IMR-90 (cell line): Measurements from ENCODE around the gene TRIM22. TPM values are rescaled to one million over a fixed set of nuclear protein-coding genes. Genes with fewer than 3 reads are reported as not detected.

Experiments
- ATAC-seq: fragments of 200-7000 bp; cut with Tn5 transposase; 2 replicates; pipeline ENCODE4 v1.9.1; 2020; ENCODE audit warnings: low read depth, mild to moderate bottlenecking, moderate library complexity
- BruUV-seq: library from RNA; stranded (reverse); fragments of 400-500 nt; replicated peaks from 2 replicates; lab custom pipeline; 2021; lab: Mats Ljungman, UMichigan
- CTCF ChIA-PET: fragments of 300-600 bp; formaldehyde crosslinking; extraction: SDS; loops from one replicate; lab custom pipeline; 2021; ENCODE audit warnings: antibody characterized with exemption; lab: Yijun Ruan, JAX
- POLR2A ChIA-PET: fragments of 300-600 bp; sonication (Branson Sonifier 250); formaldehyde crosslinking; loops from one replicate; lab custom pipeline; 2022; ENCODE audit warnings: antibody characterized with exemption; ENCODE audit not compliant: unreplicated experiment; lab: Charles Lee
- DNase-seq: peaks from one replicate; pipeline ENCODE4 v3.0.0; 2013
- H2AFZ ChIP-seq: replicated peaks from 2 replicates; pipeline ENCODE3; 2013; ENCODE audit warnings: low read length, mild to moderate bottlenecking; ENCODE audit not compliant: poor library complexity
- H2AK5ac ChIP-seq: 2 replicates; pipeline ENCODE4 v1.6.1; 2013; ENCODE audit warnings: low read depth, low read length, inconsistent platforms
- H2AK9ac ChIP-seq: replicated peaks from 2 replicates; pipeline ENCODE3; 2013; ENCODE audit warnings: mild to moderate bottlenecking, low read depth, low read length, moderate library complexity; ENCODE audit not compliant: poor library complexity
- H2BK120ac ChIP-seq: 2 replicates; pipeline ENCODE4 v1.6.1; 2013; ENCODE audit warnings: low read depth, low read length, inconsistent platforms
- H2BK15ac ChIP-seq: 3 replicates; pipeline ENCODE4 v1.6.1; 2013; ENCODE audit warnings: low read depth, low read length, inconsistent platforms
- H2BK20ac ChIP-seq: 2 replicates; pipeline ENCODE4 v1.6.1; 2013; ENCODE audit warnings: low read depth, mild to moderate bottlenecking, inconsistent platforms, low read length, moderate library complexity
- H2BK5ac ChIP-seq: 2 replicates; pipeline ENCODE4 v1.6.1; 2013; ENCODE audit warnings: mild to moderate bottlenecking, low read depth, low read length, inconsistent platforms; ENCODE audit not compliant: poor library complexity, severe bottlenecking
- H3K14ac ChIP-seq: replicated peaks from 2 replicates; pipeline ENCODE4 v1.6.1; 2013; ENCODE audit warnings: low read depth, low read length, inconsistent platforms
- H3K18ac ChIP-seq: 2 replicates; pipeline ENCODE4 v1.6.1; 2013; ENCODE audit warnings: low read depth, low read length, control low read depth
- H3K23ac ChIP-seq: 2 replicates; pipeline ENCODE4 v1.6.1; 2013; ENCODE audit warnings: low read depth, low read length, inconsistent platforms
- H3K27ac ChIP-seq: 2 replicates; pipeline ENCODE4 v1.5.1; 2013; ENCODE audit warnings: mild to moderate bottlenecking, control low read depth, low read length; ENCODE audit not compliant: insufficient read depth
- H3K27me3 ChIP-seq: 2 replicates; pipeline ENCODE4 v1.6.1; 2013; ENCODE audit warnings: low read length; ENCODE audit not compliant: control insufficient read depth, insufficient read depth
- H3K36me3 ChIP-seq: 2 replicates; pipeline ENCODE4 v1.6.1; 2013; ENCODE audit warnings: low read length, mixed read lengths; ENCODE audit not compliant: control insufficient read depth, insufficient read depth
- H3K4ac ChIP-seq: 2 replicates; pipeline ENCODE4 v1.6.1; 2013; ENCODE audit warnings: low read depth, low read length, inconsistent platforms
- H3K4me1 ChIP-seq: 2 replicates; pipeline ENCODE4 v1.6.1; 2013; ENCODE audit warnings: low read length, mixed read lengths; ENCODE audit not compliant: control insufficient read depth, insufficient read depth
- H3K4me2 ChIP-seq: 2 replicates; pipeline ENCODE4 v1.6.1; 2013; ENCODE audit warnings: low read depth, mild to moderate bottlenecking, control low read depth, low read length, moderate library complexity
- H3K4me3 ChIP-seq: 2 replicates; pipeline ENCODE4 v1.5.1; 2013; ENCODE audit warnings: low read depth, mild to moderate bottlenecking, control low read depth, low read length, moderate library complexity; ENCODE audit not compliant: insufficient read depth
- H3K56ac ChIP-seq: 2 replicates; pipeline ENCODE4 v1.6.1; 2013; ENCODE audit warnings: low read length, inconsistent platforms; ENCODE audit not compliant: insufficient read depth; ENCODE audit errors: extremely low read depth
- H3K79me1 ChIP-seq, 2 experiments: 2 replicates each; pipeline ENCODE4 v1.6.1; 2013; ENCODE audit warnings: low read length in 2 of 2, inconsistent platforms in 1 of 2, low read depth in 1 of 2
- H3K9ac ChIP-seq: 2 replicates; pipeline ENCODE4 v1.6.1; 2013; ENCODE audit warnings: low read depth, low read length, control low read depth
- H3K9me1 ChIP-seq: 2 replicates; pipeline ENCODE4 v1.6.1; 2013; ENCODE audit warnings: low read length, inconsistent platforms; ENCODE audit not compliant: insufficient read depth
- H3K9me3 ChIP-seq: 2 replicates; pipeline ENCODE4 v1.6.1; 2013; ENCODE audit warnings: low read length; ENCODE audit not compliant: control insufficient read depth, insufficient read depth
- H4K20me1 ChIP-seq: 2 replicates; pipeline ENCODE4 v1.6.1; 2013; ENCODE audit warnings: low read length, inconsistent platforms; ENCODE audit not compliant: insufficient read depth
- H4K5ac ChIP-seq: 2 replicates; pipeline ENCODE4 v1.6.1; 2013; ENCODE audit warnings: mild to moderate bottlenecking, low read depth, low read length, control low read depth
- H4K8ac ChIP-seq, 2 experiments: 2 replicates each; pipeline ENCODE4 v1.6.1; 2013; ENCODE audit warnings: low read depth in 2 of 2, low read length in 2 of 2, control low read depth in 1 of 2, inconsistent platforms in 1 of 2
- H4K91ac ChIP-seq: 2 replicates; pipeline ENCODE4 v1.6.1; 2013; ENCODE audit warnings: low read depth, low read length, inconsistent platforms; ENCODE audit not compliant: insufficient read depth
- BHLHE40 ChIP-seq: fragments of 150-350 bp; IDR thresholded peaks from 2 replicates; pipeline ENCODE4 v1.6.1; 2016; ENCODE audit warnings: mild to moderate bottlenecking, low read depth, low read length
- CHD1 ChIP-seq: IDR thresholded peaks from 2 replicates; pipeline ENCODE4 v1.6.1; 2012; ENCODE audit warnings: low read depth, low read length, improper control_type of control experiment
- FOS ChIP-seq: fragments of 150-350 bp; IDR thresholded peaks from 2 replicates; pipeline ENCODE4 v1.6.1; 2016; ENCODE audit warnings: low read depth, low read length
- MAFK ChIP-seq: IDR thresholded peaks from 2 replicates; pipeline ENCODE4 v1.6.1; 2012; ENCODE audit warnings: low read depth, low read length, improper control_type of control experiment
- MXI1 ChIP-seq: IDR thresholded peaks from 2 replicates; pipeline ENCODE4 v1.6.1; 2012; ENCODE audit warnings: low read depth, mild to moderate bottlenecking, low read length, moderate library complexity, borderline replicate concordance
- RAD21 ChIP-seq: IDR thresholded peaks from 2 replicates; pipeline ENCODE4 v1.6.1; 2012; ENCODE audit warnings: low read length, improper control_type of control experiment
- RCOR1 ChIP-seq: IDR thresholded peaks from 2 replicates; pipeline ENCODE4 v1.6.1; 2012; ENCODE audit warnings: mild to moderate bottlenecking, low read length, improper control_type of control experiment; ENCODE audit not compliant: insufficient replicate concordance
- RFX5 ChIP-seq: IDR thresholded peaks from 2 replicates; pipeline ENCODE4 v1.8.0; 2012; ENCODE audit warnings: low read depth, mild to moderate bottlenecking, low read length, moderate library complexity
- dilution Hi-C: fragments of 300-500 bp; cut with HindIII; formaldehyde crosslinking; loops from one replicate; pipeline ENCODE4 v1.14.3; 2018; ENCODE audit warnings: low sequenced_read_pairs; ENCODE audit not compliant: unreplicated experiment
- in situ Hi-C: fragments of 300-500 bp; cut with MboI; formaldehyde crosslinking; loops from 3 replicates; pipeline ENCODE4 v1.14.3; 2019; ENCODE audit warnings: low sequenced_read_pairs, inconsistent platforms, mixed read lengths
- intact Hi-C: fragments of 100-400 bp; cut with micrococcal nuclease; formaldehyde crosslinking; loops from 2 replicates; pipeline ENCODE4 v1.10.0; 2022
- polyA plus RNA-seq, 3 experiments: library from polyadenylated mRNA; depleted of rRNA; stranded (reverse); fragments of >200 nt; gene quantifications; 2 replicates each; pipeline ENCODE4 v1.2.3, GENCODE V29; 2012; ENCODE audit warnings: low replicate concordance in 1 of 3
- total RNA-seq: library from RNA; depleted of rRNA; stranded (reverse); fragments of >200 nt; gene quantifications from 2 replicates; pipeline ENCODE4 v1.2.3, GENCODE V29; 2012
- TF ChIP-seq, protein P1 (sequence below): conservative IDR thresholded peaks from 2 replicates; pipeline ENCODE4 v1.5.1; 2012; ENCODE audit warnings: mild to moderate bottlenecking, low read depth, low read length, improper control_type of control experiment
- TF ChIP-seq, protein P2 (sequence below): fragments of 150-350 bp; IDR thresholded peaks from 2 replicates; pipeline ENCODE4 v1.6.1; 2017; ENCODE audit warnings: mild to moderate bottlenecking, antibody characterized with exemption, low read length, low read depth

Gene TRIM22
- total and polyA plus RNA-seq, 2 of the 4 experiments (the other 2 are of a cell fraction): 43.6 to 46.8 TPM

DNA sequence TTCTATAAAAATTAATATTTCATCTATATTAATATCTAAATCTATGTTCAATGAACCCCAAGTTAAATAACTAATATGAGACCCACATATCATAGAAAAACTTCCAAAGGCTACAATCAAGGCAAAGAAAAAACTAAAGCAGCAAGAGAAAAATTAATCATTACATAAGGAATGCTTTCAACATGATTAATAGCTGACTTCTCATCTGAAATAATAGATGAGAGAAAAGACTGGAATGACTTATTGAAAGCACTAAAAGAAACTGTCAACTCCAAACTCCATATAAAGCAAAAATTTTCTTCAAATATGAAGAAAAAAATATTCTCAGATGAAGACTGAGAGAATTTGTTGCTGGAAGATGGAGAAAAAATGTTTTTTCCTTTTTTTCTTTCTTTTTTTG, 17.8 kb upstream of the TRIM22 start:
- no peak overlapping the region for H3K18ac ChIP-seq
- no peaks in the 10 kb centered on the region for H3K9me1 ChIP-seq
- H2AK5ac ChIP-seq: no peak overlapping the region
- H3K36me3 ChIP-seq: peaks cover 17% of the 10 kb centered on the region
- no peaks in the 10 kb centered on the region for H3K27me3 ChIP-seq
- intact Hi-C loops: no loop called here
- H3K56ac ChIP-seq: no peak overlapping the region
- H2AFZ ChIP-seq: no peak overlapping the region
- H3K9me3 ChIP-seq: no peaks in the 10 kb centered on the region
- no peak overlapping the region for H4K8ac ChIP-seq
- no peak overlapping the region for H3K4ac ChIP-seq
- ChIA-PET POLR2A (no interaction called here), CTCF (no interaction called here)
- no peak overlapping the region for H3K9ac ChIP-seq
- BruUV-seq: no TSS peak
- H3K79me1 ChIP-seq: peaks cover 8 to 14% of the 10 kb centered on the region in 2 experiments
- H2BK5ac ChIP-seq: no peak overlapping the region
- H2BK15ac ChIP-seq: no peak overlapping the region
- no peak overlapping the region for H4K91ac ChIP-seq
- no peak overlapping the region for H4K5ac ChIP-seq
- H2BK20ac ChIP-seq: no peak overlapping the region
- H3K23ac ChIP-seq: no peak overlapping the region
- no peak overlapping the region for H3K4me3 ChIP-seq
- no peaks in the 10 kb centered on the region for H3K4me1 ChIP-seq
- H3K14ac ChIP-seq: no peak overlapping the region
- TF ChIP-seq MAFK (no peak), FOS (no peak), MXI1 (no peak), RCOR1 (no peak), BHLHE40 (no peak), RAD21 (no peak), RFX5 (no peak), CHD1 (no peak)
- TF ChIP-seq, protein P1, sequence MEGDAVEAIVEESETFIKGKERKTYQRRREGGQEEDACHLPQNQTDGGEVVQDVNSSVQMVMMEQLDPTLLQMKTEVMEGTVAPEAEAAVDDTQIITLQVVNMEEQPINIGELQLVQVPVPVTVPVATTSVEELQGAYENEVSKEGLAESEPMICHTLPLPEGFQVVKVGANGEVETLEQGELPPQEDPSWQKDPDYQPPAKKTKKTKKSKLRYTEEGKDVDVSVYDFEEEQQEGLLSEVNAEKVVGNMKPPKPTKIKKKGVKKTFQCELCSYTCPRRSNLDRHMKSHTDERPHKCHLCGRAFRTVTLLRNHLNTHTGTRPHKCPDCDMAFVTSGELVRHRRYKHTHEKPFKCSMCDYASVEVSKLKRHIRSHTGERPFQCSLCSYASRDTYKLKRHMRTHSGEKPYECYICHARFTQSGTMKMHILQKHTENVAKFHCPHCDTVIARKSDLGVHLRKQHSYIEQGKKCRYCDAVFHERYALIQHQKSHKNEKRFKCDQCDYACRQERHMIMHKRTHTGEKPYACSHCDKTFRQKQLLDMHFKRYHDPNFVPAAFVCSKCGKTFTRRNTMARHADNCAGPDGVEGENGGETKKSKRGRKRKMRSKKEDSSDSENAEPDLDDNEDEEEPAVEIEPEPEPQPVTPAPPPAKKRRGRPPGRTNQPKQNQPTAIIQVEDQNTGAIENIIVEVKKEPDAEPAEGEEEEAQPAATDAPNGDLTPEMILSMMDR: no peak
- TF ChIP-seq, protein P2, sequence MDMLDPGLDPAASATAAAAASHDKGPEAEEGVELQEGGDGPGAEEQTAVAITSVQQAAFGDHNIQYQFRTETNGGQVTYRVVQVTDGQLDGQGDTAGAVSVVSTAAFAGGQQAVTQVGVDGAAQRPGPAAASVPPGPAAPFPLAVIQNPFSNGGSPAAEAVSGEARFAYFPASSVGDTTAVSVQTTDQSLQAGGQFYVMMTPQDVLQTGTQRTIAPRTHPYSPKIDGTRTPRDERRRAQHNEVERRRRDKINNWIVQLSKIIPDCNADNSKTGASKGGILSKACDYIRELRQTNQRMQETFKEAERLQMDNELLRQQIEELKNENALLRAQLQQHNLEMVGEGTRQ: no peak
- dilution Hi-C loops: no loop called here
- no peak for ATAC-seq
- in situ Hi-C loops: no loop called here
- no peak overlapping the region for H2AK9ac ChIP-seq
- H4K20me1 ChIP-seq: peaks cover 4% of the 10 kb centered on the region; the same call in 1 of the 2 replicates
- no peak overlapping the region for H2BK120ac ChIP-seq
- no peak overlapping the region for H3K4me2 ChIP-seq
- H3K27ac ChIP-seq: no peak overlapping the region
- no peak for DNase-seq
